Stimulated activated CD8-positive, alpha-beta memory T cell treated with anti-CD3 and anti-CD28 coated beads, Interleukin-7, amount 100 ng/mL, for 24 hours (primary cell): Measurements from ENCODE around the gene FCSK.

Experiments used
- DNase-seq: peaks from one replicate; pipeline ENCODE4 v3.0.0-alpha.2; 2020; ENCODE audit warnings: low read depth

Gene FCSK

GRCh38 chr16:70455910-70456309 is 1.5 kb downstream of the FCSK start:
- no peak for DNase-seq

GRCh38 chr16:70457446-70458166 is 3.2 kb downstream of the FCSK start:
- no peak for DNase-seq

GRCh38 chr16:70460737-70461261 is 6.4 kb downstream of the FCSK start:
- DNase-seq = no peak

- DNase-seq = no peak
These were observed 8.8 kb downstream of the FCSK start for GRCh38 chr16:70463235-70463634.

- DNase-seq = no peak
These were observed 11.8 kb downstream of the FCSK start for GRCh38 chr16:70465999-70466804.

- DNase-seq = no peak
These were observed 12.3 kb downstream of the FCSK start for GRCh38 chr16:70466805-70467076.

- no peak for DNase-seq
These were observed 12.7 kb downstream of the FCSK start for GRCh38 chr16:70467113-70467512.

GRCh38 chr16:70467608-70468007 is 13.2 kb downstream of the FCSK start:
- no peak for DNase-seq

- no peak for DNase-seq
These were observed 14.6 kb downstream of the FCSK start for GRCh38 chr16:70468776-70469525.

- no peak for DNase-seq
These were observed 15.9 kb downstream of the FCSK start for GRCh38 chr16:70470141-70470926.

GRCh38 chr16:70470927-70471341 is 16.5 kb downstream of the FCSK start:
- no peak for DNase-seq

GRCh38 chr16:70472786-70473433 is 18.5 kb downstream of the FCSK start:
- DNase-seq = no peak

- DNase-seq = no peak
These were observed 19.3 kb downstream of the FCSK start for GRCh38 chr16:70473446-70474319.

GRCh38 chr16:70474320-70475053 is 20.1 kb downstream of the FCSK start:
- no peak for DNase-seq

GRCh38 chr16:70475054-70475871 is 20.9 kb downstream of the FCSK start:
- no peak for DNase-seq

- no peak for DNase-seq
These were observed 22.1 kb downstream of the FCSK start for GRCh38 chr16:70476272-70477020.

- no peak for DNase-seq
These were observed 23.8 kb downstream of the FCSK start for GRCh38 chr16:70478169-70478568.

GRCh38 chr16:70478912-70479341 is 24.5 kb downstream of the FCSK start:
- no peak for DNase-seq
